Chondrocyte (in vitro differentiated cells): Measurements from ENCODE around the gene REEP6. TPM values are rescaled to one million over a fixed set of nuclear protein-coding genes. Genes with fewer than 3 reads are reported as not detected.

Experiments used
- DNase-seq: peaks from one replicate; pipeline ENCODE4 v3.0.0; 2021; ENCODE audit warnings: mixed read lengths, low spot score
- H3K27ac Mint-ChIP-seq: one replicate; pipeline ENCODE4 v1.8.0; 2021; ENCODE audit warnings: mild to moderate bottlenecking, moderate library complexity, mixed read lengths; ENCODE audit not compliant: unreplicated experiment
- H3K27me3 Mint-ChIP-seq: 2 replicates; pipeline ENCODE4 v1.8.0; 2021; ENCODE audit warnings: low read depth, mixed read lengths
- H3K36me3 Mint-ChIP-seq: 2 replicates; pipeline ENCODE4 v1.8.0; 2021; ENCODE audit warnings: low read depth, mixed read lengths
- H3K4me1 Mint-ChIP-seq: 2 replicates; pipeline ENCODE4 v1.8.0; 2021; ENCODE audit warnings: low read depth, mild to moderate bottlenecking, mixed read lengths
- H3K4me3 Mint-ChIP-seq: one replicate; pipeline ENCODE4 v1.8.0; 2021; ENCODE audit warnings: mild to moderate bottlenecking, moderate library complexity, mixed read lengths; ENCODE audit not compliant: unreplicated experiment
- H3K9me3 Mint-ChIP-seq: 2 replicates; pipeline ENCODE4 v1.8.0; 2021; ENCODE audit warnings: low read depth, mixed read lengths
- total RNA-seq: library from RNA; stranded (reverse); gene quantifications from 3 replicates; pipeline ENCODE4 v1.2.1, GENCODE V29; 2021
- TF ChIP-seq, protein P1 (sequence below): fragments of 200-600 bp; sonication (generic); IDR thresholded peaks from 2 replicates; pipeline ENCODE4 v1.5.0; 2021; ENCODE audit warnings: antibody characterized with exemption, mild to moderate bottlenecking, moderate library complexity

Gene REEP6
- total RNA-seq, 1 donor from 2014 or later: 2.8 TPM

DNA sequence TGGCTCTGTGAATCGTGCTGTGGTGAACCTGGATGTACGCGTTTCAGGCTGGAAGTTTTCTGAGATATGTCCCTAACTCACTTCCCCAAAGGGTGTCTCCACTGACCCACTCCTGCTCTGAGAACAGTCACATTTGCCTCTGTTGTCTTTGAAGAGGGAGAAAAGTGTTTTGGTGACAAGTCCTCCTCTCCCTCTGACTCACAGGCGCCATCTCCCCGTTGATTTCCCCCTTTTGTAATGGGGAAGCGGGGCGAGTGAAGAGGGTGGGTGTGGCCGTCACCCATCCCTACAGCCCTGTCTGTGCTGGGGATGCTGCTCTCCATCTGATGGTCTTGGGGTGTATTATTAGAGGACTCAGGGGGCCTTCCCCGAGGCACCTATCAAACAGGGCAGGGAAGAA, 31.5 kb upstream of the REEP6 start:
- no peak overlapping the region for H3K4me3 Mint-ChIP-seq
- no peaks in the 10 kb centered on the region for H3K4me1 Mint-ChIP-seq
- peaks cover 4% of the 10 kb centered on the region for H3K36me3 Mint-ChIP-seq
- no peak for DNase-seq
- H3K27me3 Mint-ChIP-seq: peaks cover 4% of the 10 kb centered on the region
- H3K27ac Mint-ChIP-seq: no peak overlapping the region
- TF ChIP-seq, protein P1, sequence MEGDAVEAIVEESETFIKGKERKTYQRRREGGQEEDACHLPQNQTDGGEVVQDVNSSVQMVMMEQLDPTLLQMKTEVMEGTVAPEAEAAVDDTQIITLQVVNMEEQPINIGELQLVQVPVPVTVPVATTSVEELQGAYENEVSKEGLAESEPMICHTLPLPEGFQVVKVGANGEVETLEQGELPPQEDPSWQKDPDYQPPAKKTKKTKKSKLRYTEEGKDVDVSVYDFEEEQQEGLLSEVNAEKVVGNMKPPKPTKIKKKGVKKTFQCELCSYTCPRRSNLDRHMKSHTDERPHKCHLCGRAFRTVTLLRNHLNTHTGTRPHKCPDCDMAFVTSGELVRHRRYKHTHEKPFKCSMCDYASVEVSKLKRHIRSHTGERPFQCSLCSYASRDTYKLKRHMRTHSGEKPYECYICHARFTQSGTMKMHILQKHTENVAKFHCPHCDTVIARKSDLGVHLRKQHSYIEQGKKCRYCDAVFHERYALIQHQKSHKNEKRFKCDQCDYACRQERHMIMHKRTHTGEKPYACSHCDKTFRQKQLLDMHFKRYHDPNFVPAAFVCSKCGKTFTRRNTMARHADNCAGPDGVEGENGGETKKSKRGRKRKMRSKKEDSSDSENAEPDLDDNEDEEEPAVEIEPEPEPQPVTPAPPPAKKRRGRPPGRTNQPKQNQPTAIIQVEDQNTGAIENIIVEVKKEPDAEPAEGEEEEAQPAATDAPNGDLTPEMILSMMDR: no peak
- H3K9me3 Mint-ChIP-seq: no peaks in the 10 kb centered on the region

DNA sequence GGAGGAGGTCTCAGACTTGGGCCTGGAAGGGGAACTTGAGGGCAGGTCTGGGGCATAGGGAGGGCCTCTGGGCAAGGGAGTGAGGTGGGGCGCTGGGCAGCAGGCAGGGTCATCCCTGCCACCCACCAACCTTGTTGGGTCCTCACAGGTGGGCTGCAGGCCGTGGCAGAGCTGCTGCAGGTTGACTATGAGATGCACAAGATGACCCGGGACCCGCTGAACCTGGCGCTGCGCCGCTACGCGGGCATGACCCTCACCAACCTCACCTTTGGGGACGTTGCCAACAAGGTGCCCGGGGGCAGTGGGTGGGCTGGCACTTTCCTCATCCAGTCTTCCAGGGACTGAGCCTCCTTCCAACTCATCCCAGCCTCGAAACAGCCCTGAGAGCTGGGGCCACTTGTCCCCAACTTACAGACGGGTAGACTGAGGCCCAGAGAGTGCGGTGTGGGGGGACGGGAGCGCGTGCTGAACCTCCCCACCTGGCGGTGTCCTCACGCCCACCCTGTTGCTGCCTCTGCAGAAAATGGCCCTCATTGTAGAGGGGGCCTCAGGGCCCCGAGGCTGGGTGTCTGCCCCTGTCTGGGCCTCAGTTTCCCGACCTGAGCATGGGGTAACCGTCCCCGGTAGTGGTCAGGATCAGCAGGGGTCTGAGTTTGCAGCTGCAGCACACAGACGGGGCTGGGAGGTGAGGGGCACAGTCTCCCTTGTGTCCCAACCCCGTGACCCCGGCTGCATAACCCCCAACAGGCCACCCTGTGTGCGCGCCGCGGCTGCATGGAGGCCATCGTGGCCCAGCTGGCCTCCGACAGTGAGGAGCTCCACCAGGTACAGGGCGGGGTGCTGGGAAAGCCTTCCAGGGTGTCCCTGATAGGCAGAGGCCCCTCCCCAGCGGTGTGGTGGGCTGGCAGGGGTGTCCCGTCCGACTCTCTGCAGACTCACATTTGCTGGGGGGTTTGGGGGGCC, 30.7 kb upstream of the REEP6 start:
- TF ChIP-seq, protein P1: no peak
- H3K4me3 Mint-ChIP-seq: no peak overlapping the region
- no peaks in the 10 kb centered on the region for H3K4me1 Mint-ChIP-seq
- H3K9me3 Mint-ChIP-seq: no peaks in the 10 kb centered on the region
- no peak for DNase-seq
- H3K27me3 Mint-ChIP-seq: peaks cover 4% of the 10 kb centered on the region
- H3K36me3 Mint-ChIP-seq: peaks cover 4% of the 10 kb centered on the region
- no peak overlapping the region for H3K27ac Mint-ChIP-seq

DNA sequence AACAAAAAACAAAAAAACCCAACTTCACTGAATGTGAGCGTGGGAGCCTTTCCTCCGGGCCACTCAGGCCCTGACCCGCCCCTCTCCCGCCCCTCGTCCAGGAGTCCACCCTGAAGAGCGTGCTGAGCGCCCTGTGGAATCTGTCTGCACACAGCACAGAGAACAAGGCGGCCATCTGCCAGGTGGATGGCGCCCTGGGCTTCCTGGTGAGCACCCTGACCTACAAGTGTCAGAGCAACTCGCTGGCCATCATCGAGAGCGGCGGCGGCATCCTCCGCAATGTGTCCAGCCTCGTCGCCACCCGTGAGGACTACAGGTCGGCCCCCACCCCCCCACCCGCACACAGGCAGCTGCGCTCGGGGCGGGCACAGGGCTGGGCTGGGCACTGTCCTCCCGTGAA, 29.1 kb upstream of the REEP6 start:
- Mint-ChIP-seq H3K9me3 (no peaks in the 10 kb centered on the region), H3K27ac (no peak overlapping the region), H3K36me3 (peaks cover 4% of the 10 kb centered on the region), H3K4me3 (no peak overlapping the region), H3K4me1 (no peaks in the 10 kb centered on the region), H3K27me3 (no peaks in the 10 kb centered on the region)
- TF ChIP-seq, protein P1: no peak
- DNase-seq: no peak

DNA sequence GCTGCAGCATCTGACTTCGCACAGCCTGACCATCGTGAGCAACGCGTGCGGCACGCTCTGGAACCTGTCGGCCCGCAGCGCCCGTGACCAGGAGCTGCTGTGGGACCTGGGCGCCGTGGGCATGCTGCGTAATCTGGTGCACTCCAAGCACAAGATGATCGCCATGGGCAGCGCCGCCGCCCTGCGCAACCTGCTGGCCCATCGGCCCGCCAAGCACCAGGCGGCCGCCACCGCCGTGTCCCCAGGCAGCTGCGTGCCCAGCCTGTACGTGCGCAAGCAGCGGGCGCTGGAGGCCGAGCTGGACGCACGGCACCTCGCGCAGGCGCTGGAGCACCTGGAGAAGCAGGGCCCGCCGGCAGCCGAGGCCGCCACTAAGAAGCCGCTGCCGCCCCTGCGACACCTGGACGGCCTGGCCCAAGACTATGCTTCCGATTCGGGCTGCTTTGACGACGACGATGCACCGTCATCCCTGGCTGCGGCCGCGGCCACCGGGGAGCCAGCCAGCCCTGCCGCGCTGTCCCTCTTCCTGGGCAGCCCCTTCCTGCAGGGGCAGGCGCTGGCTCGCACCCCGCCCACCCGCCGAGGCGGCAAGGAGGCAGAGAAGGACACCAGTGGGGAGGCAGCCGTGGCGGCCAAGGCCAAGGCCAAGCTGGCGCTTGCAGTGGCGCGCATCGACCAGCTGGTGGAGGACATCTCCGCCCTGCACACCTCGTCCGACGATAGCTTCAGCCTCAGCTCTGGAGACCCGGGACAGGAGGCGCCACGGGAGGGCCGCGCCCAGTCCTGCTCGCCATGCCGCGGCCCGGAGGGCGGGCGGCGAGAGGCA, 25.6 kb upstream of the REEP6 start:
- H3K27me3 Mint-ChIP-seq: peaks cover 2% of the 10 kb centered on the region
- DNase-seq: no peak

More for the DNA sequence above, 25.6 kb upstream of the REEP6 start:
- no peak overlapping the region for H3K27ac Mint-ChIP-seq
- TF ChIP-seq, protein P1: peak; percentile 71
- H3K4me3 Mint-ChIP-seq: no peak overlapping the region
- no peaks in the 10 kb centered on the region for H3K36me3 Mint-ChIP-seq
- no peaks in the 10 kb centered on the region for H3K9me3 Mint-ChIP-seq
- H3K4me1 Mint-ChIP-seq: peaks cover 4% of the 10 kb centered on the region
